ENCODE data around the gene SLC19A1.
A peak's percentile ranks its signal among the peaks of the same experiment; 100 is the strongest.

Gene SLC19A1

DNA sequence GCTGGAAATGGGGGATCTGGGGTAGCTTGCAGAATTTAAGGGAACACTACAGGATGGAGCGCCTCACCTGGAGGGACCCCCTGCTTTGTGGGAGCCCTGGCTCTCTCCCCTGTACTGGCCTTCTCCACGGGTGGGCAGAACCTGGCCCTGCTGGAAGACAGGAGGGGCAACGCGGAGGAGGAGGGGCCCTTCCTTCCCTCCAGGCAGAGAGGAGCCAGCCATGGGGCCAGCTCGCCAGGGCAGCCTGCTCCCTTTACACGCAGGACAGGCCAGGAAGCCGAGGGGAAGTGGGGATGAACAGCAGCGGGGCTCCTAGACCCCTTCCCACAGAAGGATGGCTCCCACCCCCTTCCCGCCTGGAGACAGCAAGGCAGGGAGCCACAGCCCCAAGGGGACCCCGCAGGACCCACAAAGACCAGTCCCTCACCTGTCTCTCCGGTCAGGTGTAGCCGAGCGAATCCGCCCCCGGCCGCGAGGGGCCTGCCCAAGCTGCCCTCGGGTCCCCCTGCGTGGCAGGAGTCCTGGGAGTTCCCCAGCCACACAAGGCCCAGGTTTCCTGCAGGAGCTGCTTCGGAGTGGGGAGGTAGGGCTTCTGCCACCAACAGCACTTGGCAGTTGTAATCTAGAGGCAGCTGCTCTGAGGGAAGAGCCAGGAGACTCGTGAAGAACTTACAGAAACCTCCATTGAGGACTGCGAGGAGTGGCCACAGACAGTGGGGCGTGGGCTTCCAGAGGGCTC lies 1.6 kb upstream of the SLC19A1 start:
- DNase-seq: no peak

DNA sequence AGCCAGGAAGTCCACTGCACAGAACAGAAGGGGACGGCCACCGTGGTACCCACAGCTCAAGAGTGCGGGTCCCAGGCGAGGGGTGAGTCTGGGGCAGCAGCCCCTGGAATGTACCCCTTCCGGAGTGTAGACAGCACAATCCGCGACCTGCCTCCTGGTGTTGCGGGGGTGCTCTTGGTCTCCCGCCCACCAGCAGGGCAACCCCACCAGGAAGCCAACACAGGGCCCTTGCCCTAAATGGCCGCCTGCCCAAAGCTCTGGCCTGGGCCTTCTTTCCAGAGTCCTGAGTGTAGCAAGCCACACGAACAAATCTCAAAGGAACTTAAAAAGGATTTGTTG lies 1.1 kb upstream of the SLC19A1 start:
- DNase-seq: no peak

DNA sequence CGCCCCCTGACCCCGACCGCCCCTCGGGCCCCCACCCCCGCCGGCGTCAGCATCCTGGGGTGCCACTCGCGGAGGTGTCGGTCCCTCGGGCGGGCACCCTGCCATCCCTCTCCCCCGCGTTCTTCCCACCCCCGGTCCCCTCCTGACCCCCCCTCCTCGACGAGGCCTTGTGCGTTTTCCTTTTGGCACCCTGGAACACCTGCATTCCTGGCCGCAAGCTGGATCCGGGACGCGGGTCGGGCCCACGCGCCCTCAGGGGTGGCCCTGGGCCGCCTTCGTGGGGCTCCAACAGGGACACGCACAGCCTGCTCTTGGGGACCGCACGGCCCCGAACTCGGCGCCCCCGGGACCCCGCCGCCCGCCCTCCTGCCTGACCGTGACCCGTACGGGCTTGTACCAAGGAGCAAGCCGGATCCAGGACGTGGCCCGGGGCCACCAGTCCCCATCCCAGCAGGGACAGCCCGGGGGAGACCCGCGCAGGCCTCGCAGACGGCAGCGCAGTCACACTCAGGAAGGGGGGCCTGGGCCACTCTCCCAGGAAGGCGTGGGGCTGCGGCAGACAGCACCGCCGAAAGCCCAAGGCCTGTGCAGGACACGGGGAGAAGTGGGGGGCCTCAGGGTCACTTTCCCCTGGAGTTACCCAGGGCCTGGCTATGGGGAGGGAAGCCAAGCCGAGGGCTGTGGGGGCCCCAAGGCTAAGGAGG lies 579 bp upstream of the SLC19A1 start:
- no peak for DNase-seq

DNA sequence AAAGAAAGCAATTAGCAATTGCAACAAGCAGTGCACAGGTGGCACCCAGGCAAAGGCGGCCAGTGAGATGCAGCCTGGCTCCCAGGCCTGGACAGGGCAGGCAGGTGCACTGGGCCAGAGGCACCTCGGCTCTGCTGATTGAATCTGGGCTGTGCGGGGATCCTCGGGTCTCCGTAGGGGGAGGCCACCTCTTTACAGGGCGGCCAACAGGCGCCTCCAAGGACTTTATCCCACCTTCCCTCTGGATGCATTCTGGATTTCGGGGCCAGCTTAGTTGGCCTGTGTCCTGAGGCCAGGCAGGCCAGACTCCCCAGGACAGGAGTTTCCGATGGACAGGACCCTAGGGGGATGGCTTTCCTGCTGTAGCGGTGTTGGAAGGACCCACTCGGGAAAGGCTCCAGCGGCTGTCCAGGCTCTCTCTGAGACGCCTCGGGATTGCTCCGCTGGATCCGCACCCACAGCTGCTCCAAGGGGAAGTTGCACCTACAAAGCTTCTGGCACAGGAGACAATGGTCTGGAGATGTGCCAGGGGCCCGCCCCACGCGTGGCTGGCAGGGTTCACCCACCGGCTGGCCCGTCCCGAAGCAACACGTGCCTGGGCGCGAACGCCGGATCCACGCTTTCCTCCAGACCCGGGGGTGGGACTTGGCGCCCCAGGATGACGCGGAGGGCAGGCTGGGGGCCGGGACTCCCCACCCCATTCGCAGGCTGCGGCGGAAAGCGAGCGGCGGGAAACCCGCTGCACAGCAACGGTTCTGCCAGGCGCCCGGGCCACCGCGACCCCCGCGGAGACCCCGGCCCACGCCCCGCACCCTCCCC lies 810 bp downstream of the SLC19A1 start:
- DNase-seq: peak; percentile 56 to 63

DNA sequence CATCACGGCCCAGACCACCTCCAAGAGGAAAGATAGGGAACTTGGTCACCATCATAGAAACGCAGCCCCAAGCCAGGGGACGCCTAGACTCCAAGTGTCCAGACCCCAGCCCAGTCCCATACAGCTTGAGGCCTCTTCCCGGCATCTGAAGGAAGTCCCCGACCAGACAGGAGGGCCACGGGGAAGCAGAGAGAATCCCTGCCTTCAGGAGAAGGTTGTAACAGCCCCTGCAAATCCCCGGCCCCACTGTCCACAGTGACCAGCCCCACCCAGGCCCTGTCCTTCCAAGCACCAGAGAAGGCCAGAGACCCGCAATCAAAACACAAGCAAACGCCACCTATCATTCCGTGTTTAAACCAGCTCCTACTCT lies 1.7 kb downstream of the SLC19A1 start:
- DNase-seq: no peak

DNA sequence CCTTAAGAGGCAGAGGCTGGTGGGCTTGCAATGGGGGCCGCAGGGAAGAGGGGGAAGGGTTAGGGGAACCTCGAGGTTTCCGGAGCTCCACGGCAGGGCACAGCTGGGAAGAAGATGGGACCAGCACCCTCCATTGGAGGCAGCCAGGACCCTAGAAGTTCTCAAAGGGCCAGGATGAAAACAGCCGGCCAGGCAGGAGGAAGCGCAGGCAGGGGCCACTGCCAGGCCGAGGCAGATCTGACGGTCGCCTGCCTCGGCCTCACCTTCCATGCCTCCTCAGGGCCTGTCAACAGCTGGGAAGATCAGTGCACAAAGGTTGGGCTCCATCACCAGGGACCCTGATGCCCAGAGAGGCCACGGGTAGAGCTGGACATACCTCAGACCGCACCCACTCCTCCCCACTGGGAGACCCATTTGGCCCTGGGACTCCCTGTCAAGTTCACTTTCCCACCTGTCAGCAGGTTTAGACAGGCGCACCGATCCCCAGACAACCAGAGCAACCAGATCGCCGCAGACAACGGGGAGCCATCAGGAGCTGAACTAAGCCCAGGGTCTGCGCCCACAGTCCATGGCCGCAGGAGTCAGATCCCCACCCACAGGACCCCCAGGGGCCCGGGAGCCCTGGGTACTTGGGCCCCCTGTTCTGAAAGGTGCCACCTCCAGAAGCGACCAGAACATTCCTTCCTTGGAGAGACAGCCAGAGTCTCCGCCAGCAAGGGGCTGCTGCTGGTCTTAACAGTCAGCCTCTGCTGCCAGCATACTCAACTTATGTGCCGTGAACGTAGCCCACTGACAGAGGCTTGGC lies 2.2 kb downstream of the SLC19A1 start:
- DNase-seq: no peak

DNA sequence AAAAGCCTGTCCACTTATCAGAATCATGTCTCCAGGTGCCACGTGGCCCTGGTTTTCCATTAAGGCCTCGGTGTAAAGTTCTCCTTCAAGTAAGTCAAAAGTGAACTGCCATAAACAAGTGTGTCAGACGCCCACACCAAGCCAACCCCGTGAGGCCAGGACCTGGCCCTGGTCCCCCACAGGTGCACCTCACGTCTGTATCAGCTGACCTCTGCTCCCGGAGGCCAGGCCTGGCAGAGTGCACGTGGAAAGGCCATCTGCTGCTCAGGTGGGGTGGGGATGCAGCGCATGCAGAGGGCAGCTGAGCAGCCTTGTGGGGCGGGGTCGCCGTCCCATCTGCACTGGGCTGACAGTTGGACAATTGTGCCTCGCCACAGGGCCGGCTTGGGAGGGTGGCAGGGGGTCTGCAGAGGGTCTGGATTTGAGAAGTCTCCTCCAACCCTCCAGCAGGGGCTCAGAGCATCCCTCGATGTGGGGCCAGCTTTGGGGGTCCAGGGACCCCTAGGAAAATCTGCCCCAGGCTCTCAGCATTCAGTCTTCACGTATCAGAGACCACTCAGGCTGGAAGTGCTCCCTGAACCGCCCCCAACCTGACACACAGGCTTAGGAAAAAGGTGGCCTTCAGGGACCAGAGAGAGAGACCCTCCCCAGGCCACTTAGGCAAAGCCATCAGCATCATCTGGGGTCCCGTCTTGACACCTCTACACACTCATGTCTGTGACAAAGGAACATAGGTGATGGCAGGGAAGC lies 3.0 kb downstream of the SLC19A1 start:
- no peak for DNase-seq

DNA sequence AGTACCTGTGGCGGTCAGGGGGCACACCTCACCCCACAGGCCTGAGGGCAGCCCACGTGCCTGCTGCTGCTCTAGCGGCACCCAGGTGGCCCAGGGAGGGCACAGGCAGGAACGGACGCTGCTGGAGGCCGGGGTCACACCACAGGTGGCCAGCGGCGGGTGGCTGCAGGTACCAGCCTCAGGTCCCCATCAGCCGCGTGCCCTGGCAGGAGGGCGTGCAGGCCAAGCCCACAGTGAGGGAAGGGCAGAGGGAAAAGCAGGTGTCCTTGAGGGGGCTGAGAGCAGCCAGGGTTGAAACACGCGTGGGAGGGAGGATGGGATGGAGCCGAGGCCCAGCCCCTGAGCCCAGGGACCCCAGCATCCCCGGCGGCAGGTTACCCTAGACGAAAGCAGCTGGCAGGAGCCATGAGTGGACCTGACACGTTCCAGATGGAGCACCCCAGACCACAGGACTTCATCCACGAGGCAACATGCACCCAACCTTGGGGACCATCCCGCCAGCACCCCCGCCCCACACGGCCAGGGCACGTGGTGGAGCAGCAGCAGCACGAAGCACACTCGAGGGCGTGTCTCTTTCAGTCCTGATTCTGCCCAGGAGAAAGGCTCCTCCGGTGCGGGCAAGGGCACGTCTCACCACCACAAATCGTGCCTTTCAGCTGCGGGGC lies 3.7 kb downstream of the SLC19A1 start:
- no peak for DNase-seq

DNA sequence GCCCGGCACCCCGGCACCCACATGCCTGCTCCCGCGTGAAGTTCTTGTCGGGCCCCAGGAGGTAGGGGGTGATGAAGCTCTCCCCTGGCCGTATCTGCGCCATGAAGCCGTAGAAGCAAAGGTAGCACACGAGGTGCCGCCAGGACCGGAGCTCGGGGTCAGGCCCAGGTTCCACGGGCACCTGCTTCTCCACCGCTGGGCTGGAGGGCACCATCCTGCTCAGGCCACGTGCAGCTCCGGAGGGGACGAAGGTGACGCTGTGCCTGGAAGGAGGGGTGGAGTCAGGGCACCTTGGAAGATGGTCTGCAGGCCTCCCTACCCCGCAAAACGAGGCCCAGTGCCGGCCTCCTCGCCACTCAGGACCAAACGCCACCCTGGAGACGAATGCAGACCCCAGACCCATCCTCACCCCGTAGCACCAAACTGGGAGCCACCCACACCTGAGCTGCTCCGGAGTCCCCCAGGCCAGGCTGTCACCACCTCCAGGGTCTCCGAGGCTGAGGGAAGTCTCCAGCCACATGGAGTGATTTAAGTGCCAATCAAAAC lies 4.4 kb downstream of the SLC19A1 start:
- no peak for DNase-seq

DNA sequence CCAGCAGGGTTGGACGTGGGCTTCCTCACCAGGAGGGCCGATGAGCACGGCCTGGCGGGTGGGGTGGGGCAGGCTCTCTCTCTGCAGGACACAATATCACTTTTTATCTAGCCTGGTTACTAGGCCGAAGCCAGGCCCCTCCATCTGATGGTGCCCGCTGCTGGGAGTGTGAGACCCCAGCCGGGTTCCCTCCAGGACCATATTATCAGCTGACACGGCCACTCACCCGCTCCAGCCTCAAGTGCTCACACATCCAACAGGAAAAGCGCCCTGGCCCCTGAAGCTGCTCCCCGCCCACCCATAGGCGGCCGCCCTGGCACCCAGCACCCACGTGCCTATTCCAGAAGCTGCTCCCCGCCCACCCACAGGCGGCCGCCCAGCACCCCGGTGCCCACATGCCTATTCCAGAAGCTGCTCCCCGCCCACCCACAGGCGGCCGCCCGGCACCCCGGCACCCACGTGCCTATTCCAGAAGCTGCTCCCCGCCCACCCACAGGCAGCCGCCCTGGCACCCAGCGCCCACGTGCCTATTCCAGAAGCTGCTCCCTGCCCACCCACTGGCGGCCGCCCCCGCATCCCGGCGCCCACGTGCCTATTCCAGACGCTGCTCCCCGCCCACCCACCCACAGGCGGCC lies 5.0 kb downstream of the SLC19A1 start:
- DNase-seq: no peak

DNA sequence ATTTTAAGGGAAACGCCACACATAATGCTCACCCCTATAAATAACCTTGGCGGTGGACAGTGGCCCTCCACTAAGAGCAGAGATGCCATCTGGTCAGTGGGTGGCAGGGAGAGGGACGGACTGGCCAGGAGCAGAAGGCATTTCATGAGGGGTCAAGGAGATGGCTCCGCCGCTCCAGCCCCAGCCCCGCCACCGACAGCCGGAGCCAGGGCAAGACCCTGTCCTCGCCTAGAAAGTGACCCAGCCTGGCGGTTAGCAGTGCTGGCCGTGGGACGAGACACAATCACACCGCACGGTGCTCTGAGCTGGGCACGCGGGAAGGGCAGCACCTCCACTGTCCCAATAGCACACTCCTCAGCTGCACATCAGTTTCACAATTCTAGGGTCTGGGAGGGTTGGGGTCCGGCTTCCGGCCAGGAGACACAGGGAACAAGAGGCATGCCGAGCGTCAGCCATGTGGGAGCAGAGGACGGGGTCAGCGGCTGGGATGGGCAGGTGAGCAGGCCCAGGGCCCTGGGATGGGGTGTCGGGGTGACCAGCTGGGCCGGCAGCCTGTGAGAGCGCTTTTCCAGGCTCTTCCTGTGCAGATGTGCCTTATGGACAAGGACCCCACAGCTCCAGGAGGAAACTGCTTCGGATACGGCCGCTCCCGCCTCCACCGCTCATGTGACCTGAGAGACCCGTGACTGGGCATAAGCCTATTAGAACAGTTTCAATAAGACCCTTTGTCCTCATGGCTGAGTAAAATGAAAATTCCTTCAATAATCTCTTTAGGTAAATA lies 5.7 kb downstream of the SLC19A1 start:
- no peak for DNase-seq

DNA sequence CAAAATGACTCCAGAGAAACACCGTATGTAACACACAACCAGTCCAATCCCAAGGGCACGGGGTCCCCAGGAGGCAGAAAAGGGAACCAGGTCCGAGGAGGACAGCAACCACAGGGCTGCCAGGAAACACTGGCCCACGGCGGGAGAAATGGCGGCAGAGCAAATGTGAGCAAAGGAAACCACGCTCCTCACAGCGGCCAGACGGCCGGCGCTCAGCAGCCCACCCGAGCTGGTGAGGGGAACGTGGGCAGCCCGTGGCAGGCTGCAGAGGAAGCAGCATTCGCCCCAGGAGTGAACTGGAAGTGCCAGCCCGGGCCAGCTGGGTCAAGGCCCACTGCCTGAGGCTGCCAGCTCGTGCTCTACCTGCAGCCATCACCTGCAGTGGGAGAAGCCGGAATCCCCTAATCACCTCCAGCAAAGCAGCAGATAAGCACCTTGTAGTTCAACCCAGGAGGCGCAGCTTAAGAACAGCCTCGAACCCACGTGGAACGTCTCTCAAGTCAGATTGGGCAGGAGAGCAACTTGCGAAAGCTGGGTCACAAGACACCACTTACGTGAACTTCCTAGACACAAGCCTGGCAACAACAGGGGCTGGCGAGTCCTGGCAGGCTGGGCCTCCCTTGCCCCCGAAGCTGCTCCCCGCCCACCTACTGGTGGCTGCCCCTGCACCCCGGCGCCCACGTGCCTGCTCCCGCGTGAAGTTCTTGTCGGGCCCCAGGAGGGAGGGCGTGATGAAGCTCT lies 6.7 kb downstream of the SLC19A1 start:
- no peak for DNase-seq

DNA sequence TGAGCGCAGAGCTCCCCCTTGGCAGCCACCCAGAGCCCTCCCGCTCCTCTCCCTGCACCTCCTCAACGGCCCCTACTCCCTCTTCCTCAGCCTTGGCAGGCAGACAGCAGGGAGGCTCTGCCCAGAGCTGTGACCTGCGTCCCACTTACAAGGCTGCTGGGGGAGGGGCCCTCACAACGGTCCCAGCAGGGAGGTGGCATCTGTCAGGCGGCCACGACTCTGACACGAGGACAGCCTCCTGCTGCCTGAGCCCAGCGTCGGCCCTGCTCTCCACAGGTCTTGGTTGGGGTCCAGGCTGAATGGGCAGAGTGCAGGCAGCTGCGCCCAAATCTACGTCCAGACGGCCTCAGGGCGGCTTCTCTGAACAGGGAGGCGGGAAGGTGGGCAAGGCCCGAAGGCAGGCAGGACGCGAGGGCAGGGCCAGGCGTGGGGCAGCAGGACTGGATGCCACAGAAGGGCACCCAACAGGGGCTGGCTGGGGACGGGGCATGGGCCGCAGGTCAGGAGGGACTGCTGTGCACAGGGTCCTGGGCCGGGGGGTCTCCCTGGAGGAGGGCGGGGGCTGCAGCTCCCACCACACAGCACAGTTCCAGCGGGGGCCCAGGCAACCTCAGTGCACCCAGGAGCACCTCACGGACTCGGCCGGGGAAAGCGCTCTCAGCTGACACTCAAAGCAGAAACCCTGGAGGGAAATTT lies 7.5 kb downstream of the SLC19A1 start:
- DNase-seq: no peak

DNA sequence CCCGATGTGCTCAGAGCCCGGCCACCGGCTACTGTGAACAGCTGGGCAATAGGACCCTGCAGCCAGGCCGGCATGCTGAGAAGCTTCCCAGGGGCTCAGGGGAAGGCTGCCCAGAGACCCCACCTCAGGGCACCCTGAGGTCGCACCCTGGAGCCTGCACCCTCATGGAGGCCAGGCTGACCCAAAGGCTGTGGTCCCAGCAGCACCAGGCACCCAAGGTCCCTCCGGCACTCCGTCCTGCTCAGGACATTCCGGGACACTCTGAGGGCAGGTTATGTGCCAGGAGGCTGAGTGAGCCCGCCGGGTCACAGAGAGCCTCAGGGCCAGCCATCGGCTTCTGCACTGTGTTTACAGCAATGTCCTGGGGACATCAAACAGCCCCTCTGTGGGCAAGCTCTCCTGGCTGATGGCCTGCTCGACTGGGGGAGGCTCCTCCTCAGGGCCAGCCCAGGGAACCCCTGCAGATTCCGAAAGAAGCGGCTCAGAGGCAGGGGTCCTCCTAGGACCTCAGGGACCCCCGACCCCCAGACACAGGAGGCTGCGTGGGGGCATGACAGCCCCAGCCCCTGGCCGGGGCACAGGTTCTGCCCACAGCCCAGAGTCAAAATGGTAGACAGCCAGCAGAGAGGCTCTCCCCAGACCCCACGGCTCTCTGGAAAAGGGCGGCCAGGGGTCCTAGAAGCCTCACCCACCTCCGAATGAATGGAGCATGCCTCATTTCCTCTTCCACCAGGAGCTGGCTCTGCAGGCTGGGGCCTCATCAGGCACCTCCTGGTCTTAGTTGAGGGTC lies 8.2 kb downstream of the SLC19A1 start:
- no peak for DNase-seq

DNA sequence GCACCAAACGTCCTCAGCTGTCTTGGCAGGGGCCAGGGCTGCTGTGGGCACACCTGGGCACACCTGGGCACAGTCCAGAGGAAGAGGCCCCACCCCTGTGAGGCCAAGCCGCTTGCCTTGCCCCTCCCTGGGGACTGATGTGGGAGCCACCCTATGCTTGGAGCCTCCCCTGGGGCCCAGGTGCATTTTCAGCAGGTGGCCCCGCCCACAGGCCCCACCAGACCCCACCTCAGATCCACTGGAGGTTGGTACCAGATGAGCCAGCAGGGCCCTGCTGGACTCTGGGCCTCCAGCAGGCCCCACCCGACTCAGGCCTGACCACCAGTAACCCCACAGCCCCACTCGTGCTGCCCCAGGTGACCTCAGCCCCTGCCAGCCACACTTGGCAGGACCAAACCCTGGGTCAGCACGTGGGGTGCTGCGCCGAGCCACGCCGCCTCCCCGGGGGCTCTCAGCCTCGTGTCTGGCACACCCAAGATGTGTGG lies 8.8 kb downstream of the SLC19A1 start:
- no peak for DNase-seq

DNA sequence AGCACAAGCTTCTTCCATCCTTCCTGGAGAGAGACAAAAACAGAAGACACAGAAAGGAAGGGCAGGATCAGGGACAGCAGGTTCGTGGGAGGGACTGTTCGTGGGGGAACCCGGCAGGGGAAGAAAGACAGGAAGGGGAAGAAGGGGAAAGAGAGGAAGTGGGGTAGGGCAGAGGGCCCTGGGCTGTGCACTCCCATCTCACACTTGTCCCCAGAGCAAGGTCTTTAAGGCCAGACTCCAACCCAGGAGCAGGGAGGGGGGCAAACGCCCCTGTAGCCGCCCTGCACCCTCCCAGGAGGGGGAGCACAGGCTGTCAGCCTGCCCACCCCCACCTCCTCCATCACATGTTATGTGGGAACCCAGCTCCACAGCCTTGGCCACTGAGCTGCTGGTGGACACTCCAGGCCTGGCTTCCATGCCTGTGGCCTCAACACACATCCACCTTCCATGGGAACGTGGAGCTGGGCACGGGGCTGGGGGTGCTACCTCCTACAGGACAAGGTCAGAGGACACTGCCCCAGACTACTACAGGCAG lies 9.3 kb downstream of the SLC19A1 start:
- DNase-seq: no peak

All from NCI-H2081 (cell line).